Tibial nerve (tissue), 4 donors: ENCODE measurements around the gene TEX19.

Source experiments
- EP300 ChIP-seq, 2 donors: sonication (generic); formaldehyde crosslinking; IDR thresholded peaks; one replicate each; pipeline ENCODE4 v1.6.1; 2017; ENCODE audit warnings: antibody characterized with exemption in 2 of 2, mild to moderate bottlenecking in 1 of 2
- POLR2A ChIP-seq, 2 donors: fragments of 450-650 bp; IDR thresholded peaks; one replicate each; pipeline ENCODE4 v1.6.1; 2017; ENCODE audit warnings: antibody characterized with exemption in 2 of 2, mild to moderate bottlenecking in 2 of 2, moderate library complexity in 2 of 2
- TF ChIP-seq, protein P1 (sequence below), 5 experiments: fragments of 200-600 bp in 3 of 5; fragments of 450-650 bp in 2 of 5; sonication (generic) in 3 of 5; IDR thresholded peaks; one replicate each; pipeline ENCODE4 v1.5.1; 2016 to 2019; ENCODE audit warnings: antibody characterized with exemption in 5 of 5, mild to moderate bottlenecking in 3 of 5, moderate library complexity in 2 of 5

DNA sequence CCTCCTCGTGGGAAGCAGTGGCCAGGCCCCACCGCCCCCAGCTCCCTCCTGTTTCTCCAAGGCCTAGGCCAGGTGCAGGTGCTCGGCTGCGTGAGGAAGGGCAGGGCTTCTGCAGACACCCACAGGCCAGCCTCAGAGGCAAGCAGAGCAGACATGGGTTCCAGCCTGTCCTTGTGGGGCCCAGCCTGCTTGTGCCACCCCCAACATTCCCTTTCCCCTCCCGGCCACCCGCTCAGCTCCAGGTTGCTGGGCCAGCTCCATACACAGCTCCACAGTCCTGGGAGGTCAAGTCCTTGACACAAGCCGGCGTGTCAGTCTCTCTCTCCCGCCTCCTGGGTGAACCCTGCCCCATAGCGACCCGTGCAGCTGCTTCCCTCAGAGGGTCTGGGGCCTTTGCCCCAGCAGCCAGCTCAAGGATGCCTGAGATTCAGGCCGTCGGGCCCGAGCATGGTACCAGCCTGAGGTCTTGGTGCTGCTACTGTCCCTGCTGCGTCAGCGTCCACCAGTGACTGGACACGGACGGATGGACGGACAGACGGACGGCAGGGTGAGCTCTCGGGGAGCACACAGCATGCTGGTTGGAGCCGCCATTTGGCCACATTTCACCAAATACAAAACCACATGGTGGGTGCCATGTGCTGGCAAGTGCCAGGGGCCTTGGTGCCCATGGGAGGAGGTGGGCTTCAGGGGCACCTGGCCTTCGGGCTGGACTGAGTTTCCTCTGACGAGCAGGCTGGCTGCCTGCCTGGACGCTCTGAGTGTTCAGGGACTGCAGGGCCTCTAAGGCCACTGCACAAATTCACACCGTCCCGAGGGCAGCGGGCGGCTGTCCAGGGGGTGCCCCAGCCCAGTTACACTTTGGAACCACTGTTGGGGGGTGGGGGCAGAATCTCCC lies 33.5 kb upstream of the TEX19 start:
- TF ChIP-seq, protein P1, sequence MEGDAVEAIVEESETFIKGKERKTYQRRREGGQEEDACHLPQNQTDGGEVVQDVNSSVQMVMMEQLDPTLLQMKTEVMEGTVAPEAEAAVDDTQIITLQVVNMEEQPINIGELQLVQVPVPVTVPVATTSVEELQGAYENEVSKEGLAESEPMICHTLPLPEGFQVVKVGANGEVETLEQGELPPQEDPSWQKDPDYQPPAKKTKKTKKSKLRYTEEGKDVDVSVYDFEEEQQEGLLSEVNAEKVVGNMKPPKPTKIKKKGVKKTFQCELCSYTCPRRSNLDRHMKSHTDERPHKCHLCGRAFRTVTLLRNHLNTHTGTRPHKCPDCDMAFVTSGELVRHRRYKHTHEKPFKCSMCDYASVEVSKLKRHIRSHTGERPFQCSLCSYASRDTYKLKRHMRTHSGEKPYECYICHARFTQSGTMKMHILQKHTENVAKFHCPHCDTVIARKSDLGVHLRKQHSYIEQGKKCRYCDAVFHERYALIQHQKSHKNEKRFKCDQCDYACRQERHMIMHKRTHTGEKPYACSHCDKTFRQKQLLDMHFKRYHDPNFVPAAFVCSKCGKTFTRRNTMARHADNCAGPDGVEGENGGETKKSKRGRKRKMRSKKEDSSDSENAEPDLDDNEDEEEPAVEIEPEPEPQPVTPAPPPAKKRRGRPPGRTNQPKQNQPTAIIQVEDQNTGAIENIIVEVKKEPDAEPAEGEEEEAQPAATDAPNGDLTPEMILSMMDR (IDR thresholded peaks at IDR 0.05) = no peak
- TF ChIP-seq EP300 (IDR thresholded peaks at IDR 0.05) (no peak), POLR2A (IDR thresholded peaks at IDR 0.05) (no peak)
